ENCODE data around the gene C1orf53.
A peak's percentile ranks its signal among the peaks of the same experiment; 100 is the strongest.
"Not testable (repeated sequence)": the region's sequence is repeated elsewhere in the genome, so short reads cannot be mapped to it uniquely, and the experiment has no call there.

Gene C1orf53

GRCh38 chr1:197922070-197922390 lies 19.6 kb downstream of the C1orf53 start:
- DNase-seq, result no peak

- no peak for DNase-seq
Measured at GRCh38 chr1:197923038-197923437, 20.6 kb downstream of the C1orf53 start.

- peak; percentile 51 for DNase-seq
Measured at GRCh38 chr1:197924516-197925123, 22.2 kb downstream of the C1orf53 start.

GRCh38 chr1:197927908-197928665 lies 25.7 kb downstream of the C1orf53 start:
- DNase-seq, result no peak

GRCh38 chr1:197928849-197929336 lies 26.5 kb downstream of the C1orf53 start:
- DNase-seq, result peak; percentile 43

- DNase-seq, result no peak
Measured at GRCh38 chr1:197933016-197933415, 30.6 kb downstream of the C1orf53 start.

- no peak for DNase-seq
Measured at GRCh38 chr1:197933647-197934046, 31.2 kb downstream of the C1orf53 start.

- no peak for DNase-seq
Measured at GRCh38 chr1:197937381-197937780, 35.0 kb downstream of the C1orf53 start.

GRCh38 chr1:197937892-197938291 lies 35.5 kb downstream of the C1orf53 start:
- DNase-seq, result no peak

GRCh38 chr1:197939159-197939980 lies 36.9 kb downstream of the C1orf53 start:
- not testable (repeated sequence) for DNase-seq

GRCh38 chr1:197942042-197942441 lies 39.6 kb downstream of the C1orf53 start:
- peak; percentile 26 for DNase-seq

- no peak for DNase-seq
Measured at GRCh38 chr1:197944485-197944884, 42.1 kb downstream of the C1orf53 start.

- peak; percentile 6 for DNase-seq
Measured at GRCh38 chr1:197948926-197949899, 46.8 kb downstream of the C1orf53 start.

- no peak for DNase-seq
Measured at GRCh38 chr1:197951089-197951488, 48.7 kb downstream of the C1orf53 start.

GRCh38 chr1:197951617-197952175 lies 49.3 kb downstream of the C1orf53 start:
- no peak for DNase-seq

- DNase-seq, result not testable (repeated sequence)
Measured at GRCh38 chr1:197953472-197953871, 51.0 kb downstream of the C1orf53 start.

- DNase-seq, result no peak
Measured at GRCh38 chr1:197954718-197955418, 52.4 kb downstream of the C1orf53 start.

GRCh38 chr1:197955486-197956394 lies 53.3 kb downstream of the C1orf53 start:
- no peak for DNase-seq

Measured in activated CD4-positive, alpha-beta T cell treated with anti-CD3 and anti-CD28 coated beads, Interleukin-2, amount 50 U/mL, for 16 hours (primary cell).